HL-60 (cell line): Measurements from ENCODE around the gene CDC37.

Experiments
- CTCF ChIP-seq: IDR thresholded peaks from one replicate; pipeline ENCODE4 v1.5.1; 2011; ENCODE audit warnings: low read length, control low read depth, inconsistent platforms; ENCODE audit not compliant: insufficient read depth
- TF ChIP-seq, protein P1 (sequence below): IDR thresholded peaks from 2 replicates; pipeline ENCODE4 v1.6.1; 2012; ENCODE audit warnings: low read depth; ENCODE audit not compliant: insufficient replicate concordance

DNA sequence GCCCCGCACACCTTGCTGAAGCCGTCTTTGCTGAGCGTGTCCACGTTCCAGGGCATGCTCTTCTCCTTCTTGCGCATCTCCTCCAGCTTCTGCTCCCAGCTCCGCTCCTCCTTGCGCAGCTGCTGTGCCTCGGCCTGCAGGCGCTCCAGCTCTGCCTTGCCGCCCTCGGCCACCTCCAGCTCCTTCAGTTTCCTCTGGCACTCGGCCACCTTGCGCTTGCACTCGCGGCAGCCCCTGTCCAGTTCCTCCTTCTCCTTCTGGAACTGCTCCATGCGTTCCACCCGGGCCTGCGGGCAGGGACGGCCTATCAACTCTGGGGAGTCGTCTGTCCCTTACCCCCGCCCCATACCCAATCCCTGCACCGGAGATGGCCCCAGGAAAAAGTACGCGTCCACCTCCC lies 7.4 kb downstream of the CDC37 start:
- TF ChIP-seq, protein P1, sequence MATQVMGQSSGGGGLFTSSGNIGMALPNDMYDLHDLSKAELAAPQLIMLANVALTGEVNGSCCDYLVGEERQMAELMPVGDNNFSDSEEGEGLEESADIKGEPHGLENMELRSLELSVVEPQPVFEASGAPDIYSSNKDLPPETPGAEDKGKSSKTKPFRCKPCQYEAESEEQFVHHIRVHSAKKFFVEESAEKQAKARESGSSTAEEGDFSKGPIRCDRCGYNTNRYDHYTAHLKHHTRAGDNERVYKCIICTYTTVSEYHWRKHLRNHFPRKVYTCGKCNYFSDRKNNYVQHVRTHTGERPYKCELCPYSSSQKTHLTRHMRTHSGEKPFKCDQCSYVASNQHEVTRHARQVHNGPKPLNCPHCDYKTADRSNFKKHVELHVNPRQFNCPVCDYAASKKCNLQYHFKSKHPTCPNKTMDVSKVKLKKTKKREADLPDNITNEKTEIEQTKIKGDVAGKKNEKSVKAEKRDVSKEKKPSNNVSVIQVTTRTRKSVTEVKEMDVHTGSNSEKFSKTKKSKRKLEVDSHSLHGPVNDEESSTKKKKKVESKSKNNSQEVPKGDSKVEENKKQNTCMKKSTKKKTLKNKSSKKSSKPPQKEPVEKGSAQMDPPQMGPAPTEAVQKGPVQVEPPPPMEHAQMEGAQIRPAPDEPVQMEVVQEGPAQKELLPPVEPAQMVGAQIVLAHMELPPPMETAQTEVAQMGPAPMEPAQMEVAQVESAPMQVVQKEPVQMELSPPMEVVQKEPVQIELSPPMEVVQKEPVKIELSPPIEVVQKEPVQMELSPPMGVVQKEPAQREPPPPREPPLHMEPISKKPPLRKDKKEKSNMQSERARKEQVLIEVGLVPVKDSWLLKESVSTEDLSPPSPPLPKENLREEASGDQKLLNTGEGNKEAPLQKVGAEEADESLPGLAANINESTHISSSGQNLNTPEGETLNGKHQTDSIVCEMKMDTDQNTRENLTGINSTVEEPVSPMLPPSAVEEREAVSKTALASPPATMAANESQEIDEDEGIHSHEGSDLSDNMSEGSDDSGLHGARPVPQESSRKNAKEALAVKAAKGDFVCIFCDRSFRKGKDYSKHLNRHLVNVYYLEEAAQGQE = no peak
- TF ChIP-seq CTCF = no peak
